ENCODE measurements around the gene MPDZ.

MPDZ gene, protein sequence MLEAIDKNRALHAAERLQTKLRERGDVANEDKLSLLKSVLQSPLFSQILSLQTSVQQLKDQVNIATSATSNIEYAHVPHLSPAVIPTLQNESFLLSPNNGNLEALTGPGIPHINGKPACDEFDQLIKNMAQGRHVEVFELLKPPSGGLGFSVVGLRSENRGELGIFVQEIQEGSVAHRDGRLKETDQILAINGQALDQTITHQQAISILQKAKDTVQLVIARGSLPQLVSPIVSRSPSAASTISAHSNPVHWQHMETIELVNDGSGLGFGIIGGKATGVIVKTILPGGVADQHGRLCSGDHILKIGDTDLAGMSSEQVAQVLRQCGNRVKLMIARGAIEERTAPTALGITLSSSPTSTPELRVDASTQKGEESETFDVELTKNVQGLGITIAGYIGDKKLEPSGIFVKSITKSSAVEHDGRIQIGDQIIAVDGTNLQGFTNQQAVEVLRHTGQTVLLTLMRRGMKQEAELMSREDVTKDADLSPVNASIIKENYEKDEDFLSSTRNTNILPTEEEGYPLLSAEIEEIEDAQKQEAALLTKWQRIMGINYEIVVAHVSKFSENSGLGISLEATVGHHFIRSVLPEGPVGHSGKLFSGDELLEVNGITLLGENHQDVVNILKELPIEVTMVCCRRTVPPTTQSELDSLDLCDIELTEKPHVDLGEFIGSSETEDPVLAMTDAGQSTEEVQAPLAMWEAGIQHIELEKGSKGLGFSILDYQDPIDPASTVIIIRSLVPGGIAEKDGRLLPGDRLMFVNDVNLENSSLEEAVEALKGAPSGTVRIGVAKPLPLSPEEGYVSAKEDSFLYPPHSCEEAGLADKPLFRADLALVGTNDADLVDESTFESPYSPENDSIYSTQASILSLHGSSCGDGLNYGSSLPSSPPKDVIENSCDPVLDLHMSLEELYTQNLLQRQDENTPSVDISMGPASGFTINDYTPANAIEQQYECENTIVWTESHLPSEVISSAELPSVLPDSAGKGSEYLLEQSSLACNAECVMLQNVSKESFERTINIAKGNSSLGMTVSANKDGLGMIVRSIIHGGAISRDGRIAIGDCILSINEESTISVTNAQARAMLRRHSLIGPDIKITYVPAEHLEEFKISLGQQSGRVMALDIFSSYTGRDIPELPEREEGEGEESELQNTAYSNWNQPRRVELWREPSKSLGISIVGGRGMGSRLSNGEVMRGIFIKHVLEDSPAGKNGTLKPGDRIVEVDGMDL (N-terminal part only)

DNA sequence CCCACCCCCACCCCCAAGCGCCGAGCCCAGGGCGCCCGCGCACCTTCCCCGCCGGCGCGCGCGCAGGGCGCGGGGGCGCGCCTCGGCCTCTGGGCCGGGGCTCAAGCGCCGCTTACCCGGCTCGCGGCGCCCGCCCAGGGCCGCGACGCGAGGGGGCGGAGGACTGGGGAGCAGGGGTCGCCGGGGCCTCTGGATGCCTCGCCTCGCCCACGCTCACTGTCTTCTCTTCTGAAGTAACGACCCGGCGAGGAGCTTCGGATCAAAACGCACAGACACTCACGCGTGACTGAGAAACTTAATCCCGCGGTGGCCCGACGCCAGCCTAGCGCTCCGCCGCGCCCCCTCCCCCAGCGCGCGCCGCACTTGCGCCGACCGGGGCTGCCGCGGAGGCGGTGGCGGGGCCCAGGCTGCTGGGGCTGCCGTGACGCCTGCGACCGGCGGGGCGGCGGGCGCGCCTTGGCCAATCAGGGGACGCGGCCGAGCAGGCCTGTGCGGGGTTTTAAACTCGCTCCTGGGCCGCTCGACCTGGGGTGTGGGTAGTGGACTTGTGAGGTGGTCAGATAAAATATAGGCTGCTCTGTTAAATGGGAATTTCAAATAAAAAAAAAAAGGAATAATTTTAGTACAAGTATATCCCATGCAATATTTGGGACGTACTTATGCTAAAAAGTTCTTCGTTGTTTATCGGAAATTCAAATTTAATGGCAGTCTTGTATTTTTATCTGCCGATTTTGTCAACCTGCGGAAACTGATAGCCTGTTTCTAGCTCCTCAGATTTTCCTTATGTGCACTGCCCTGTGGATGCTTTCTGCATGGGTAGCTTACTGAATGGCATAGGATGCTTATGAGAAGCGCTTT, at the start of gene MPDZ:
Gene MPDZ, minus strand, starts transcription at position 409 of the 858 bp plus-strand sequence. CDS start 29,377 bp downstream, outside the sequence.
- DNase-seq (ENCODE audit: low spot score), result peak; percentile 74

DNA sequence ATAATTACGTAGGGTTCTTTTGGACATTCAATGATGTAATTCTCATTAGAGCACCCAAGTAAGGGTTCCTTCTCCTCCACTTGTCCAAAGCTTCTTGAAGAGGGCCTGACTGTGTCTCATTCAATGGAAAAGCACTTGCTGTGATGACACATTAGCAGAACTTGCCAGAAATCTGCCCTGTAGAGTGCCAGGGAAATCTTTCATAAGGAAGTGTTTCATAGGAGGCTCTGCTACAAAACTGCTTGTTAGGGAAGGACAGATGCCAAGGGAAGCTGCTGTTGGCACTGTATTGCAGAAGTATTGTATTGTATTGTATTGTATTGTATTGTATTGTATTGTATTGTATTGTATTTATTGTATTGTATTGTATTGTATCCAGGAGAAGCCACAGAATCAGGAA, 45.5 kb upstream of the MPDZ start:
- DNase-seq (ENCODE audit: low spot score), result peak; percentile 7

- no peak for DNase-seq (ENCODE audit: low spot score)
Observed at GRCh38 chr9:13322828-13323550, 43.5 kb upstream of the MPDZ start.

DNA sequence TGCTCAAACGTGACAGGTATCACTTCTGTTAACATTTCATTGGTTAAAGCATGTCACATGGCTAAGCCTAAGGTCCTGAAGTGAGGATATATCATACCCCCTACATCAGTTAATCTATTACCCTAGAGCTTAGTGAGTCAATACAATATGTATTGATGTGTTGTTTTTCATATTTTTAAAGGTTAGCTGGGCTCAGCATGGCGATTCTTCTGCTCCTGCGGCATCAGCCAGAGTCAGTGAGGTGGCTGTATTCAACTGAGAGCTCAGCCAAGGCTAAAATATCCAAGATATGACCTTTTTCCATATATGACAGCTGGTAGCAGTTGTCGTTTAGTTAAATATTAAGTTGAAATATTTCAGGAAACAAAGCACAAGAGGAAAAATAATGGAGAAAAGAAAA, 38.5 kb upstream of the MPDZ start:
- DNase-seq (ENCODE audit: low spot score), result no peak

DNA sequence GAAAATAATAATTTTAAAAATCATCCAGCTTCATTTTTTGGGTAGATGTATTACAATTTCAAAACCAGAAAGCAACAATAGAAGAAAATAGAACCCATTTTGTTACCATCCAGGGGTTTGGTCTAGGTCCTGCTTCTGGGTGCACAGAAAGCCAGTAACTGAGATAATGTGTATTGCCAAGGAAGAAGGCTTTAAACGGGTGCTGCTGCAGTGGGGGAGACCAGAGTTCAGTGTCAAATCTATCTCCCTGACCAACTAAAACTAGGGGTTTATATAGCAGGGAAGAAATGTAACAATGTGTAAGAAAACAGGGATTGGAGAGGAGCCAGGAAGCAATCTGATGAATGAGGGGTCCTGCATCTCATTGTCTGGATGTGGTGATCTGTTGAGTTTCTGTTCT, 17.5 kb upstream of the MPDZ start:
- DNase-seq (ENCODE audit: low spot score), result no peak

GRCh38 chr9:13295556-13295955, 16.1 kb upstream of the MPDZ start:
- DNase-seq (ENCODE audit: low spot score), result no peak

DNA sequence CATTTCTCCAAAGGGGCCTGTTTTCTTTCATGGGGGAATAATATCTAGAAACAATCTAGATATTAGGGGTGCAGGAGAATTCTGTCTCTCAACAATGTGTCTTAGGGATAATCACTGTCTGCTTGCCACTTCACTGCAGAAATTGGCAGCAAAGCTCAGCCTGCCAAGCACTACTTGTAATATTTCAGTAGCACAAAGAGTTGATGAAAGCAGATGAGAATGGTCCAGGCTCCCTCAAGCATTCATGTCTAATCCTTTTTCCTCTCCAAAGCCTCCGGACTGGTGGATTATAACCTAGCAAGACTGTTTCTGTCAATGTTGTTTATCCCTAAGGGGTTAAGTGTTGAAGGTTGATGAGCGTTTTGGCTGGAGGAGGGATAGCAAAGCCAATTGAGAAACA, 13.3 kb upstream of the MPDZ start:
- no peak for DNase-seq (ENCODE audit: low spot score)

- DNase-seq (ENCODE audit: low spot score), result no peak
Observed at GRCh38 chr9:13292158-13292557, 12.7 kb upstream of the MPDZ start.

- DNase-seq (ENCODE audit: low spot score), result no peak
Observed at GRCh38 chr9:13291718-13292117, 12.2 kb upstream of the MPDZ start.

DNA sequence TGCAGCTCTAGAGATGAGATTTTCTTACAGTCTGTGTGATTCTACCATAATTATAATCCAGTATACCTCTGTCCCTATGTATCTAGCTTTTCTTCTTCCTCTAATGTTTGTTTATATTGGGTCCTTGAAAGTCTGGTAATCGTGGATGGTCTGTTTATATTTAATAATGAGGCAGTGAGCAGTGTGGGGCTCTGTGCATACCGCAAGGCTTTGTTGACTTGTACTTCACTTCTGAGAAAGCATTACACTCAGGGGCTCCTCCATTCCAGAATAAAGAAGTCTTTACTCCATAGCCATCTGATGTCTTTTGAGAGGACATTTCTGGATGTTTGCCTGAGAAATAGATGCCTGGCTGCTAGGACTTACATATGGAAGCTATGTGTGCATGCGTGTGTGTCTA, 4.5 kb upstream of the MPDZ start:
- DNase-seq (ENCODE audit: low spot score), result no peak

GRCh38 chr9:13282998-13283397, 3.5 kb upstream of the MPDZ start:
- DNase-seq (ENCODE audit: low spot score), result no peak

DNA sequence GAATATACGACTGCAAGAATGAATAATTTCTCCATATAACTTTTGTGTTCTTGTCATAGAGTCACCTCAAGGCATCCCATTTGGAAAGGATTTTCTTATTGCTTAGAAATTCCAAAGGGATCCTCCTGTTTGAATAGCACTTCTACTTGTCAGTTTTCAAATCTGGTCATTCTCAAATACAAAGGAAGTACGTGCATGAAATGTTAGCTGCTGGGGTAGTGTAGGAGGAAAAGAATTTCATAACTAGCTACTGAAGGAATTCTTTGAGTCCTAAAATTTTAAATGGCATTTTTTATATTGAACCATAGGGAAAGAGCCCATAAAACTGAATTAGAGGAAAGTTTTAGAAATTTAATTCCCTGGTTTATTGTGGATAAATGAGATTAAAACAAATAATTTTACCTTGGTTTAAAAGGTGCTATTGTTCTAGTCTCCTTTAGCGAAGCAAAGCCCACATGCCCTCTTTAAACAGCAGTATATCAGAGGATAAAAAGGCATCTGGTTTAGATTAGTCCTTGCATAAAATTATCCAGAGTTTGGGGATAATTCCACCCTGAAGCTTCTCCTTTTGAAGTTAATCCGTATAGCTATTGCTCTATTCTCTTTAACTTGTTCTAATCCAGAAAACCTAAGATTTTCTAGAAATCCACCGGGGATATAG, 2.0 kb upstream of the MPDZ start:
- no peak for DNase-seq (ENCODE audit: low spot score)

DNA sequence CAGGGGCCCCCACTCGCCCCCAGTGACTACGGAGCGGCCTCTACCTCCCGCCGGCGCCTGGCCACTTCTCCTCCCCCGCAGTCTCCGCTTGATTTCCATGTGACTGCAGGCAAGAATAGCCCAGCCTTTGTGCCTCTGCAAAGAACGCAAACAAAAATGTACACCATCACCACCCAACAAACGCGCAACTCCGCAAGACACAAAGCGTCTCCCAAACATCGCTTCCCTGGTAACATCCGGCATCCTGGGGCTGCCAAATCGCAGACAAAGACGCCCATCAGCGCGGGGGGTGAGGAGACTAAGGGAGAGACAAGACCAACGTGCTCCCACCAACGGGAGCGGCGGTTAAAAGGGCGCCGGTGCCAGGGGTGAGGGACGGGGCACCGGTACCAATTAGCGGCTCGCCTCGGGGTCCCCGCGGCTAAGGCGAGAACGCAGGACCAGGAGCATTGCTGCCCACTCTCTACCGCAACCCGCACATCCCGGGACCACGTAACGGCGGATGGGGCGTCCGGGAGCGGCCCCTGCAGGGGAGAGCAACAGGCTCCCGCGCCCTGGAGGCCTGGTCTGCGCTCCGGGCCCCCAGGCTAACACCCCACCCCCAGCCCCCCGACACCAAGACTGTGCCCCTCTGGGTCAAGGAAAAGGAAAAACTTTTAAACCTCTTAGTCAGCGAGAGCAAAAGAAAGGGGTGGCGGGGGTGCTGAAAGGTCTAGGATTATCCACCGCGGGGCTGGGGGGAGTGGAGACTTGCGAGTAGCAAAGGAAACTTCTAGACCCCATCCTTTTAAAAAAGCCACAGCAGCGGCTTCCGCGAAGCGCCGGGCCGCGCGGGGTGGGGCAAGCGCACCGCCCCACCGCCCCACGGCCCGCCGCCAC, 885 bp downstream of the MPDZ start:
- peak; percentile 83 for DNase-seq (ENCODE audit: low spot score)

DNA sequence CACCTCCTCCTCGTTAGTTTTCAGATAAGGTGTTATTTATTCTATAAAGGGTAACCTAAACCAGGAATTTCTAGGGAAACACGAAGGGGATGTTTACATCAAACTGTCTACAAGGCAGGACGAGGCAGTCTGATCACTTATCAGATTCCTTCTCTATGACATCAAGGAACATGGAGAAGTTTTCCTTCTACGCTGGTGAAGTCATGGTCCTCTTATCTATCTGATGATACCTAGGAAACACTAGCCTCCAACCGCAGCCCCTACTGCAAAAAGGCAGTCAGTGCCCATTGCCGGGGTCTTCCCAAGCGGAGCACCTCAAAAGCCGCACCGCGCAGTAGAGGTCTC, 1.5 kb downstream of the MPDZ start:
- DNase-seq (ENCODE audit: low spot score), result no peak

- no peak for DNase-seq (ENCODE audit: low spot score)
Observed at GRCh38 chr9:13274886-13275641, 4.4 kb downstream of the MPDZ start.

DNA sequence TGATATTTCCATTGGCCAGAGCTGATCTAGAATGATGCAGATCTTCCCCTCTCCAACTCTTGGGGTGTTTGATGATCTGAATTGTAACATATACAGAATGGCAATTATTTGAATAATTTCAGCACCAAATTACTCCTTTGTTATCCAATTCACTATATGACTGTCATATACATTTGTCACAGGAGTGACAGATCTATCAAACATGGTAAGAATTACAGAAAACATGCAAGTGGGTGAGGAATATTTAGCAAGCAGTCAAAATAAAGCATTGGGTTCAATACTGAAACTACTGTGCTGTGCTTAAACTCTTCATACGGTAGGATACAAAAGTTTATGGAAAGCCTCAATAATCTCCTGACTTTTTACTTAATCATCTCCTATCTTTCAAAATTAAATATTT, 8.8 kb downstream of the MPDZ start:
- DNase-seq (ENCODE audit: low spot score), result no peak

GRCh38 chr9:13269589-13270452, 9.7 kb downstream of the MPDZ start:
- no peak for DNase-seq (ENCODE audit: low spot score)

DNA sequence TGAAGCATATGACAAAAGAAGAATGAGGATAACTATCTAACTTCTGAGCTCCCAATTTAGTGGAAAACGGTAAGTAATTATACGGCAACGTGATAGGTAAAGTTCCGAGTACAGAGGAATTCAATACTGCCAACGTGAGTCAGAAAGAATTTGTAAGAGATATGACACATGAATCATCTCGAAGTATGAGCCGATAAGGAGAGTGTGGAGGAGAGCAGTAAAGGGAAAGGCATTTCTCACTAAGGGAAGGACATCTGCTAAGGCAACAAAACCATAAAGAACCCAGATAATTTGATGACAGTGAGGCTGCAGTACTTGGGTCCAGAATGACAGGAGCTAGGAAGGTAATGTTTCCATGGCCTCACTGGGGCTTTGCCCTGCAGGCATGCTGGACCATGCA, 11.0 kb downstream of the MPDZ start:
- no peak for DNase-seq (ENCODE audit: low spot score)

Measured in globus pallidus (tissue), 1 donor.